Measurements from ENCODE around the gene TCF25. TPM values are rescaled to one million over a fixed set of nuclear protein-coding genes. Genes with fewer than 3 reads are reported as not detected.
"Not testable (repeated sequence)": the region's sequence is repeated elsewhere in the genome, so short reads cannot be mapped to it uniquely, and the experiment has no call there.

The TCF25 gene
- total RNA-seq, 1 donor from 2014 or later, result 206 TPM

GRCh38 chr16:89864527-89864820 lies 8.9 kb upstream of the TCF25 start:
- DNase-seq (ENCODE audit: low spot score) (no peak), ATAC-seq (no peak)
- intact Hi-C loops (cut with DNase I), result no loop called here

DNA sequence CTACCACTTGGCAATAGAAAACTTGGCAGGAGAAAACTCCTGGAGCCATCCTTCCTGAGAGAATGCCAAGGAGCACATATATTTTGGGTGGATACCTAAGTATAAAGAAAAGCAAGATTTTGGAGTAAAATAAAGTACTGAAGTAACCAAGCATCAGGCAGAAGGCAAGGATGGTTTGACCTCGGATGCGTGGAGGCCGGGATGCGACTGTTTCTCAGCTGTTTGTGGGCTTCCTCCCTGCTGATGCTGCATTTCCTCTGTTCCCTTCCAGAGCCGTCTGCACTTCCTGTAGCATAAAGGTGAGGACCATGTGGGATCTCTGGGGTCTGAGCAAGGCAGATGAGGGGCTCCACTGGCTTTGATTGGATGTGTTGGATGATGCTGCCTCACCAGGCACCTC lies 5.5 kb upstream of the TCF25 start:
- intact Hi-C loops (cut with DNase I), result no loop called here
- DNase-seq (ENCODE audit: low spot score) (no peak), ATAC-seq (no peak)

DNA sequence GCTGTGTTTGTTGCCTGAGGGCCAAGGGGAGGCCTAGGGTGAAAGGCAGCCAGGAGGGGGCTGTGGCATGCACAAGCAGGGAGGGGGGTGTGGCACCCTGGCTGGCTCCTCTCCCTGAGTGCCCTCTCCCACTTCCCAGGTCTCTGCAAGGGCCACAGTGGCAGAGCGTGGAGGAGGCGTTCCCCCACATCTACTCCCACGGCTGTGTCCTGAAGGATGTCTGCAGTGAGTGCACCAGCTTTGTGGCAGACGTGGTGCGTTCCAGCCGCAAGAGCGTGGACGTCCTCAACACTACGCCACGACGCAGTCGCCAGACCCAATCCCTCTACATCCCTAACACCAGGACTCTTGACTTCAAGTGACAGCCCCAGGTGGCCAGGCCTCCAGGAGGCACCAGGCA lies 3.5 kb upstream of the TCF25 start:
- intact Hi-C loops (cut with DNase I), result no loop called here
- DNase-seq (ENCODE audit: low spot score), result no peak
- ATAC-seq, result no peak

GRCh38 chr16:89870440-89870839 lies 3.0 kb upstream of the TCF25 start:
- DNase-seq (ENCODE audit: low spot score) (no peak), ATAC-seq (no peak)
- intact Hi-C loops (cut with DNase I), result no loop called here

- no peak for DNase-seq (ENCODE audit: low spot score)
- no peak for ATAC-seq
- intact Hi-C loops (cut with DNase I), result no loop called here
Observed at GRCh38 chr16:89871895-89872294, 1.5 kb upstream of the TCF25 start.

- intact Hi-C loops (cut with DNase I), result no loop called here
- ATAC-seq (peak; percentile 94), DNase-seq (ENCODE audit: low spot score) (peak; percentile 99)
Observed at GRCh38 chr16:89873972-89874689, 739 bp downstream of the TCF25 start.

DNA sequence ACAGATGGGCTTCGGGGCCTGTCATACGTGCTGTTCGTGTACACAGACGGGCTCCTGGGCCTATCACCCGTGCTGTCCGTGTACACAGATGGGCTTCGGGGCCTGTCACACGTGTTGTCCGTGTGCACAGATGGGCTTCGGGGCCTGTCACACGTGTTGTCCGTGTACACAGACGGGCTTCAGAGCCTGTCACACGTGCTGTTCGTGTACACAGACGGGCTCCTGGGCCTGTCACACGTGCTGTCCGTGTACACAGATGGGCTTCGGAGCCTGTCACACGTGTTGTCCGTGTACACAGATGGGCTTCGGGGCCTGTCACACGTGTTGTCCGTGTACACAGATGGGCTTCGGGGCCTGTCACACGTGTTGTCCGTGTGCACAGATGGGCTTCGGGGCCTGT lies 5.7 kb downstream of the TCF25 start:
- DNase-seq (ENCODE audit: low spot score); ATAC-seq; intact Hi-C loops (cut with DNase I): not testable (repeated sequence)

- intact Hi-C loops (cut with DNase I), result no loop called here
- ATAC-seq, result no peak
- DNase-seq (ENCODE audit: low spot score), result no peak
Observed at GRCh38 chr16:89880477-89881367, 7.3 kb downstream of the TCF25 start.

DNA sequence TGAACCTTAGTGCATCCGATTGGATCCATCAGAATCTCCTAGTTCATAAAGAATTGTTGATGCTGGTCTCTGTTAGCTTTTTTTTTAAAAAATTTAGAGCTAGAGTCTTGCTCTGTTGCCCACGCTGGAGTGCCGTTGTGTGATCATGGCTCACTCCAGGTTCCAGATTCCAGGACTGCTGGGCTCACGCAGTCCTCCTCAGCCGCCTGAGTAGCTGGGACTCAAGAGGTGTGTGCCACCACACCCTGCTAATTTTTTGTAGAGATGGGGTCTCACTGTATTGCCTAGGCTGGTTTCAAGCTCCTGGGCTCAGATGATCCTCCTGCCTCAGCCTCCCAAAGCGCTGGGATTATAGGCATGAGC lies 8.0 kb downstream of the TCF25 start:
- ATAC-seq (no peak), DNase-seq (ENCODE audit: low spot score) (no peak)
- intact Hi-C loops (cut with DNase I), result no loop called here

DNA sequence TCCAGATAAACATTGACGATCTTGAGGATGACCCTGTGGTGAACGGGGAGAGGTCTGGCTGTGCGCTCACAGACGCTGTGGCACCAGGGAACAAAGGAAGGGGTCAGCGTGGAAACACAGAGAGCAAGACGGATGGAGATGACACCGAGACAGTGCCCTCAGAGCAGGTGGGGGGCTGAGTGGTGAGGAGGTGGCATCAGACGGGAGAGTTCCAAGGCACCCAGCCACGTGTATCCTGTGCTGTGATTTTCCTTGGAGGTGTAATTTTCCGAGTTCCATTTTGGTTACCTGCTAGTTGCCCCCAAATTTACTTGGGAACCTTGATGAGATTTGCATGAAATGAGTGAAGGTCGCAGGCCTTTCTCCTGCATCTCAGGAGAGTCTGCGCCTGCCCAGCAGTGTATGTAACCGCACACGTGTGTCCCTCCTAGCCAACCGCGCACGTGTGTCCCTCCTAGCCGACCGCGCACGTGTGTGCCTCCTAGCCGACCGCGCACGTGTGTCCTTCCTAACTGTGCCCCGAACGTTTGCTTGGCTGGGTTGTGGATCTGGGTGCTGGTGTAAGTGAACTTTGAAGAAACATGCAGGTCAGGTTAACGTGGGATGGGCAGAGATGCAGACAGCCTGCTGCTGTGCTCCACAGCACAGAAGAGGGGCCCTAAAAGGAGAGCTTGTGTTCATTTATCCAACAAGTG lies 10.1 kb downstream of the TCF25 start:
- ATAC-seq (no peak), DNase-seq (ENCODE audit: low spot score) (no peak)
- intact Hi-C loops (cut with DNase I), result no loop called here

- intact Hi-C loops (cut with DNase I), result no loop called here
- no peak for DNase-seq (ENCODE audit: low spot score)
- ATAC-seq, result no peak
Observed at GRCh38 chr16:89884041-89884421, 10.6 kb downstream of the TCF25 start.

- ATAC-seq (no peak), DNase-seq (ENCODE audit: low spot score) (no peak)
- intact Hi-C loops (cut with DNase I), result no loop called here
Observed at GRCh38 chr16:89887243-89887642, 13.9 kb downstream of the TCF25 start.

- DNase-seq (ENCODE audit: low spot score) (no peak), ATAC-seq (no peak)
- intact Hi-C loops (cut with DNase I), result no loop called here
Observed at GRCh38 chr16:89890200-89890599, 16.8 kb downstream of the TCF25 start.

DNA sequence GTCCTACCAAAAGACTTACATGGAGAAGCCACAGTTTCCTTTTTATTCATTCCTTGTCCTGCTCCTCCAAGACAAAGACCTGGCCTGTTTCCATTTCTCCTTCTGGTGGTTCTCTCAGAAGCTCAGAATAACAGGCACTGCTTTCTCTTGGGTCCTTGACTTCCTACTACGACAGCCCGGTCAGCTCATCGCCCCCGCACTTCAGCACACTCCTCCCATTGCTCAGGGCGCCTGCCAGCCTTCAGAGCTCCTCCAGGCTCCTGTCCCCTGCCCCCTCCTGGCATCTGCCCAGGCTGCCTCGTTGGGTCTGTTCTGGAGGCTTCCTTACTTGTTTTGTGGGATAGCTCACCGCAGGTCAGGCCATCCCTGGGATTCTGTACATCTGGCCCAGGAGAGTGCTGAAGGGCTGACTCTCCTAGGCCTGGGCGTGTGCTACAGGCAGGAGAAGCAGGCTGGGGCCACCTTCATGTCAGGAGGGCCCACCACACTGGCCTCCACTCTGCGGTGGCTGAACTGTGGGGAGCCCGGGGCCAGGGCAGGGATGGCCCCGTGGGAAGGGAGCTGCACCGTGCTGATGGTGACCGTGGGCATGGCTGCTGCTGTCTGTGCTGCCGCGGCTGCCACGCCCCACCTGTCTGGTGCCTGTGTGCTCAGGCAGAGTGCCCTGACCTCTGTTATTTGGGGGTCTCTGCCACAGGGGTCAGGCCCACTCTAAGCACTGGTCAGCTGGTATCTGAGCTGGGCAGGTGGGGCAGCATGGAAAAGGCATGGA lies 17.7 kb downstream of the TCF25 start:
- peak; percentile 45 for ATAC-seq
- DNase-seq (ENCODE audit: low spot score), result no peak
- intact Hi-C loops (cut with DNase I), result no loop called here

DNA sequence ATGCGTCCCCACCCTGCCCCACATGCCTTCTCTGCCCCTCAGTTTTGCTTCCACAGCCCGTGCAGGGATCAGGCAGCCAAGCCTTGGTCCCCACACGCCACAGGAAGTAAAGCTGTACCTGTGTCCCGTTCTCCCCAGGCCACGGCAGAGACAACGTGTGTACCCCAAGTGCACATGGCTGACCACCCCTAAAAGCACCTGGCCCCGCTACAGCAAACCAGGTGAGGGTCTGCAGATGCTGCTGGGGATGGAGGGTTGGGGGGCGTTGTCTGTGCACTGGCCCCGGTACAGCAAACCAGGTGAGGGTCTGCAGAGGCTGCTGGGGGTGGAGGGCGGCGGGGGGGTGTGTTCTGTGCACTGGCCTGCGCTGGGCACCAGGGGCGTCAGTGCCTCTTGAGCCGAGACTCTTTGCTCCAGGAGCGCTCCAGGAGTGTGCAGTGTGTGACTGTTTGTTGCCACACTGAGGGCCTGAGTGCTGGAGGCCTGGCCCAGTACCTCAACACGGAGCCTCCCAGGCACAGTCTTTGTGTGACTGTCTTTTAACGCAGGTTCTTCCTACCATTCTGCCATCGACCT lies 18.8 kb downstream of the TCF25 start:
- ATAC-seq (no peak), DNase-seq (ENCODE audit: low spot score) (no peak)
- intact Hi-C loops (cut with DNase I), result no loop called here

GRCh38 chr16:89892635-89893034 lies 19.2 kb downstream of the TCF25 start:
- intact Hi-C loops (cut with DNase I), result no loop called here
- no peak for DNase-seq (ENCODE audit: low spot score)
- ATAC-seq, result no peak

GRCh38 chr16:89893642-89894548 lies 20.5 kb downstream of the TCF25 start:
- intact Hi-C loops (cut with DNase I), result no loop called here
- ATAC-seq (no peak), DNase-seq (ENCODE audit: low spot score) (no peak)

All from sciatic nerve (tissue), 2 donors.